MCF 10A (cell line): ENCODE data around the gene BRSK2. TPM values are rescaled to one million over a fixed set of nuclear protein-coding genes. Genes with fewer than 3 reads are reported as not detected.

Experiments
- BruUV-seq: library from RNA; stranded (reverse); fragments of 400-500 nt; replicated peaks from 2 replicates; lab custom pipeline; 2021; lab: Mats Ljungman, UMichigan
- CTCF ChIA-PET: fragments of 300-600 bp; sonication (Branson Sonifier 250); formaldehyde crosslinking; extraction: SDS; loops from one replicate; lab custom pipeline; 2021; ENCODE audit warnings: antibody characterized with exemption, inconsistent platforms; lab: Yijun Ruan, JAX
- POLR2A ChIA-PET: fragments of 300-600, 350-650 bp; sonication (Branson Sonifier 250); formaldehyde crosslinking; extraction: SDS; loops from one replicate; lab custom pipeline; 2020; ENCODE audit warnings: antibody characterized with exemption, inconsistent platforms; lab: Yijun Ruan, JAX
- DNase-seq: peaks from one replicate; pipeline ENCODE4 v3.0.0-alpha.2; 2018; ENCODE audit not compliant: unreplicated experiment
- H3K27ac Mint-ChIP-seq: one replicate; pipeline ENCODE4 v1.8.0; 2022; ENCODE audit warnings: mild to moderate bottlenecking, low read depth, mixed read lengths; ENCODE audit not compliant: unreplicated experiment
- H3K27me3 Mint-ChIP-seq: one replicate; pipeline ENCODE4 v1.8.0; 2022; ENCODE audit warnings: mixed read lengths; ENCODE audit not compliant: insufficient read depth, unreplicated experiment
- H3K36me3 Mint-ChIP-seq: one replicate; pipeline ENCODE4 v1.8.0; 2022; ENCODE audit warnings: mild to moderate bottlenecking, moderate library complexity, mixed read lengths; ENCODE audit not compliant: insufficient read depth, unreplicated experiment
- H3K4me1 Mint-ChIP-seq: one replicate; pipeline ENCODE4 v1.8.0; 2022; ENCODE audit warnings: mixed read lengths; ENCODE audit not compliant: insufficient read depth, unreplicated experiment
- H3K4me3 Mint-ChIP-seq: one replicate; pipeline ENCODE4 v1.8.0; 2022; ENCODE audit warnings: mild to moderate bottlenecking, moderate library complexity, mixed read lengths; ENCODE audit not compliant: unreplicated experiment
- H3K9me3 Mint-ChIP-seq: one replicate; pipeline ENCODE4 v1.8.0; 2022; ENCODE audit warnings: mixed read lengths; ENCODE audit not compliant: unreplicated experiment
- CTCF ChIP-seq: fragments of 200-600 bp; IDR thresholded peaks from one replicate; pipeline ENCODE4 v1.8.0; 2022; ENCODE audit warnings: antibody characterized with exemption, mild to moderate bottlenecking; ENCODE audit not compliant: unreplicated experiment
- intact Hi-C: fragments of 100-400 bp; cut with micrococcal nuclease; formaldehyde crosslinking; loops from 2 replicates; pipeline ENCODE4 v1.14.1; 2022
- total RNA-seq: library from RNA; stranded (reverse); gene quantifications from 2 replicates; pipeline ENCODE4 v1.2.3, GENCODE V29; 2022

The BRSK2 gene
- total RNA-seq, 1 experiment from 2014 or later, result 0.44 TPM

DNA sequence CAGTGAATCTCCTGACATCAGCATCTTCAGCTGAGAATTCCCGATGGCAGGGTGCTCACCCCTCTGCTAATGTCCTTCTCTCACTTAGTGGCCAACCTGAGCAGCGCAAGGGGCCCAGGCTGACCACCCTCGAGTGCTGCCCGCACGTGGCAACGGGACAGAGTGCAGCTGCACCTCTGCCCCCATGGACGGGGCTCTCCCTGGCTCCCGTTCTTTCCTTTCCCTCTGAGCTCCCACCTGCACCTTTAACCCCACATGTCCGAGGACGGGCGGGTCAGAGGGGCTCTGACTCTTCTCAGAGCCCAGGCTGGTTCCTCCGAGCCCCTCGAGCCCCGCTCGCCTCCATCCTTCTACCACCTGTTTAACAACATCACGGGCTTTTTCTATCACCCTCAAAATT, 77.0 kb downstream of the BRSK2 start:
- peaks cover 21% of the 10 kb centered on the region for H3K36me3 Mint-ChIP-seq
- BruUV-seq, result no TSS peak

GRCh38 chr11:1467270-1467669, 77.5 kb downstream of the BRSK2 start:
- BruUV-seq, result no TSS peak
- H3K4me3 Mint-ChIP-seq, result no peak overlapping the region
- no peak for DNase-seq
- intact Hi-C loops, result no loop called here
- no peak for TF ChIP-seq CTCF
- H3K27ac Mint-ChIP-seq, result no peak overlapping the region
- POLR2A ChIA-PET, result no interaction called here
- peaks cover 23% of the 10 kb centered on the region for H3K36me3 Mint-ChIP-seq
- H3K27me3 Mint-ChIP-seq, result no peaks in the 10 kb centered on the region
- no peaks in the 10 kb centered on the region for H3K4me1 Mint-ChIP-seq
- H3K9me3 Mint-ChIP-seq, result no peaks in the 10 kb centered on the region
- CTCF ChIA-PET, result no interaction called here

More for the DNA sequence above, 77.0 kb downstream of the BRSK2 start:
- intact Hi-C loops, result no loop called here
- no peaks in the 10 kb centered on the region for H3K27me3 Mint-ChIP-seq
- ChIA-PET CTCF (no interaction called here), POLR2A (no interaction called here)
- H3K9me3 Mint-ChIP-seq, result no peaks in the 10 kb centered on the region
- no peak for TF ChIP-seq CTCF
- no peak overlapping the region for H3K4me3 Mint-ChIP-seq
- no peak for DNase-seq
- no peak overlapping the region for H3K27ac Mint-ChIP-seq
- no peaks in the 10 kb centered on the region for H3K4me1 Mint-ChIP-seq

GRCh38 chr11:1468002-1468401, 78.3 kb downstream of the BRSK2 start:
- Mint-ChIP-seq H3K27ac (no peak overlapping the region), H3K27me3 (no peaks in the 10 kb centered on the region), H3K9me3 (no peaks in the 10 kb centered on the region), H3K4me3 (no peak overlapping the region), H3K4me1 (no peaks in the 10 kb centered on the region), H3K36me3 (peaks cover 23% of the 10 kb centered on the region)
- no peak for DNase-seq
- POLR2A ChIA-PET, result no interaction called here
- CTCF ChIA-PET, result no interaction called here
- no TSS peak for BruUV-seq
- intact Hi-C loops, result no loop called here
- no peak for TF ChIP-seq CTCF

DNA sequence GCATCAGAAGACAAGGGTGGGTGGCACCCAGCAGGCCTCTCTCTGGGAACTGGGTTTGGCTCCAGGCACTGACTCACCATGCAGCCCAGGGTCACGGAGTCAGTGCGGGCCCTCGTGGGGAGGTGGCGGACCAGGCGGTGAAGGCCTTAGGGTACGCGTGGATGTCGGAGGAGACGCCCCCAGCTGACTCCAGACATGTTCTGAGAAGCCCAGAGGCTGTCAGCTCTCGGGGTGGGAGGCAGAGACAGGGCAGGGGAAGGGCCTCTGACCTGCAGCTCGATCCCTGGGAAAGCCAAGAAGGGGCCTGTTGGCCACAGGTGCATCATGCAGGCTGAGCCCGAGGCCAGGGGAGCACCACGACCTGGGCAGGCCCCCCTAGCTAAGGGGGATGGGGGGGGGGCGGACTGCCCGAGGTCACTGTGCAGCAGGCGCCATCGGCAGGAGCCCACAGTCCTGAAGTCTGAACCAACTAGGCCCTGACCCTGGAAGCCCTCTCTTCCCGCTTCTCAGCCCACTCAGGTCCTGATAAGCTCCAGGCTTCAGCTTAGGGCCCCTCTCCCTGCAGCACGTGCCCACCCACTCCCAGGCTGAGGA, 78.8 kb downstream of the BRSK2 start:
- Mint-ChIP-seq H3K4me1 (no peaks in the 10 kb centered on the region), H3K4me3 (no peak overlapping the region), H3K27ac (no peak overlapping the region), H3K27me3 (no peaks in the 10 kb centered on the region), H3K36me3 (peaks cover 25% of the 10 kb centered on the region), H3K9me3 (no peaks in the 10 kb centered on the region)
- intact Hi-C loops, result no loop called here
- CTCF ChIA-PET, result no interaction called here
- DNase-seq, result no peak
- BruUV-seq, result no TSS peak
- TF ChIP-seq CTCF, result no peak
- POLR2A ChIA-PET, result no interaction called here
